ENCODE measurements around the gene TMEM106B. TPM values are rescaled to one million over a fixed set of nuclear protein-coding genes. Genes with fewer than 3 reads are reported as not detected.

Gene TMEM106B
- total RNA-seq, 4 donors from 2014 or later: 29.0 to 66.2 (median 48.8) TPM

GRCh38 chr7:12234334-12234865, 23.3 kb downstream of the TMEM106B start:
- TF ChIP-seq CTCF (IDR thresholded peaks at IDR 0.05; ENCODE audit: low read depth): no peak

GRCh38 chr7:12235970-12236369, 24.9 kb downstream of the TMEM106B start:
- TF ChIP-seq CTCF (IDR thresholded peaks at IDR 0.05; ENCODE audit: low read depth): no peak

GRCh38 chr7:12237007-12237406, 25.9 kb downstream of the TMEM106B start:
- TF ChIP-seq CTCF (IDR thresholded peaks at IDR 0.05; ENCODE audit: low read depth): no peak

GRCh38 chr7:12239806-12240205, 28.7 kb downstream of the TMEM106B start:
- no peak for TF ChIP-seq CTCF (IDR thresholded peaks at IDR 0.05; ENCODE audit: low read depth)

DNA sequence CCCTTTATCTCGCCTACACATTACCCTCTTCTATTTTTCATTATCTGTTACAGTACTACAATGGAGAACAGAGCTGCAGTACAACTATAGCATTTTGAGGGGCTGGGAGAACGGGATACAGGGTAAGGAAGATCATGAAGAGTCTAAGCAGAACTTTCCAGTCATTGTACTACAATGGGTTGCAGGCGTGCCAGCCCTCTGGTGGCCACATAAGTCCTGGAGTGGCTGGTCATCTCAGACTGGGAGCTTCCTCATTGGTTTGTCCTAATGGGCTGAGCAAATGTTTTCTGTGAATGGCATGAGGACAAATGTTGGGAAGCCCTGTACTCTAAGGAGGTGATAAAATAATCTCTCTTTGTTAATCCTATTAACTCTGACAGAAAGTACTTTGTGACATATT, 33.0 kb downstream of the TMEM106B start:
- no peak for TF ChIP-seq CTCF (IDR thresholded peaks at IDR 0.05; ENCODE audit: low read depth)

GRCh38 chr7:12244694-12245093, 33.6 kb downstream of the TMEM106B start:
- TF ChIP-seq CTCF (IDR thresholded peaks at IDR 0.05; ENCODE audit: low read depth): no peak

GRCh38 chr7:12249706-12250105, 38.6 kb downstream of the TMEM106B start:
- no peak for TF ChIP-seq CTCF (IDR thresholded peaks at IDR 0.05; ENCODE audit: low read depth)
